22Rv1 (cell line): ENCODE data around the gene LENG8.

Experiments
- H3K27ac ChIP-seq: fragments of 450-650 bp; 2 replicates; pipeline ENCODE4 v1.5.1; 2017
- CTCF ChIP-seq: fragments of 450-650 bp; IDR thresholded peaks from 2 replicates; pipeline ENCODE4 v1.5.1; 2017; ENCODE audit warnings: mild to moderate bottlenecking
- ZFX ChIP-seq: fragments of 450-650 bp; IDR thresholded peaks from 2 replicates; pipeline ENCODE4 v1.6.1; 2017; ENCODE audit warnings: antibody characterized with exemption, borderline replicate concordance

LENG8 gene

GRCh38 chr19:54470991-54471782 is 22.2 kb downstream of the LENG8 start:
- H3K27ac ChIP-seq = no peak overlapping the region
- TF ChIP-seq ZFX (no peak), CTCF (no peak)

GRCh38 chr19:54473071-54473891 is 24.3 kb downstream of the LENG8 start, which contains the start of gene CDC42EP5:
TSS of gene CDC42EP5 (minus strand) at chr19:54473296. CDS start at chr19:54465547, 7,749 bp downstream.
- H3K27ac ChIP-seq = no peak within 1 kb of the TSS
- TF ChIP-seq CTCF (no peak), ZFX (no peak)

GRCh38 chr19:54473892-54474372 is 24.9 kb downstream of the LENG8 start:
- TF ChIP-seq ZFX (no peak), CTCF (no peak)
- H3K27ac ChIP-seq = no peak overlapping the region

- no peak for TF ChIP-seq ZFX
- TF ChIP-seq CTCF = no peak
Observed at GRCh38 chr19:54475706-54476105, 26.7 kb downstream of the LENG8 start.

GRCh38 chr19:54477650-54478049 is 28.7 kb downstream of the LENG8 start:
- TF ChIP-seq CTCF (0 out of 2 replicates have a peak, but pooled peaks have one; percentile 6), ZFX (no peak)
- H3K27ac ChIP-seq = no peak overlapping the region

More at GRCh38 chr19:54475706-54476105, 26.7 kb downstream of the LENG8 start:
- no peak overlapping the region for H3K27ac ChIP-seq

GRCh38 chr19:54478677-54479266 is 29.8 kb downstream of the LENG8 start:
- TF ChIP-seq ZFX = no peak
- TF ChIP-seq CTCF = peak; percentile 80
- H3K27ac ChIP-seq = no peak overlapping the region

GRCh38 chr19:54480051-54480450 is 31.1 kb downstream of the LENG8 start:
- TF ChIP-seq CTCF (no peak), ZFX (no peak)
- no peak overlapping the region for H3K27ac ChIP-seq
